Fibroblast of gingiva (primary cell): ENCODE results near the gene EFNA5.

Source experiments
- DNase-seq: peaks from one replicate; pipeline ENCODE4 v3.0.0-alpha.2; 2011; ENCODE audit warnings: low read depth

Gene EFNA5

DNA sequence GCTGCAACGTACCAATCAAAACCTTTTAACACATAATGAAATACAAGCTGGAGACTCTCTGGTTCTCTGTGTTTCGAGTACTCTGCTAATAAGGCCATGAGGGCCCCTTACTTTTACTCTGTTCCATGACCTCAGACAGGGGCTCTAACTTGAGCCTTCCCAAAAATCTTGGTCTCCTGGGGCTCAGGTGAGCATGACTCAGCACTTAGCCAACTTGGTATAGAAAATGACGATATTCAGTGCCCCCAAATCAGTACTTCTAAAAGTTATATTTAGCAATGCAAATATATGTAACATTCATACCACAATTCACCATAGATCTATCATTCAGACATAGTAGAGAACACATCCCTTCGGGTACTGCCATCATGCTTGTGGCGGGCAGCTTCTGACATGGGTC is 278.9 kb downstream of the EFNA5 start:
- DNase-seq = no peak

DNA sequence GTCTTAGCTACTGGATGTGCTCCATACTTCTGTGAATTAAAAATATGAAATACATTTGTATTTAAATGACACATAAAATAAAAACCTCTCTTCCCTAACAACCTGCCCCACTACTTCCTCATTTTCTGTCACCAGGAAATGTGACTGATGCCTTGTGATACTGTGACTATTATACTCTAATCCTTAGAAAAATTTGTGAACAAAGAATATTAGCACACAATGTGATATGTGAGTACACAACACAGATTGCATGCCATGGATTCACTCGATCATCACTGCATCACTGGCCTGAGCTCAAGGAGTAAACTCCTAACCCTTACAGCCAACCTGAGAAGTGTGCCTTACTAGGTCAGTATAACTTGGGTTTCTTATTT is 281.0 kb downstream of the EFNA5 start:
- DNase-seq = no peak

DNA sequence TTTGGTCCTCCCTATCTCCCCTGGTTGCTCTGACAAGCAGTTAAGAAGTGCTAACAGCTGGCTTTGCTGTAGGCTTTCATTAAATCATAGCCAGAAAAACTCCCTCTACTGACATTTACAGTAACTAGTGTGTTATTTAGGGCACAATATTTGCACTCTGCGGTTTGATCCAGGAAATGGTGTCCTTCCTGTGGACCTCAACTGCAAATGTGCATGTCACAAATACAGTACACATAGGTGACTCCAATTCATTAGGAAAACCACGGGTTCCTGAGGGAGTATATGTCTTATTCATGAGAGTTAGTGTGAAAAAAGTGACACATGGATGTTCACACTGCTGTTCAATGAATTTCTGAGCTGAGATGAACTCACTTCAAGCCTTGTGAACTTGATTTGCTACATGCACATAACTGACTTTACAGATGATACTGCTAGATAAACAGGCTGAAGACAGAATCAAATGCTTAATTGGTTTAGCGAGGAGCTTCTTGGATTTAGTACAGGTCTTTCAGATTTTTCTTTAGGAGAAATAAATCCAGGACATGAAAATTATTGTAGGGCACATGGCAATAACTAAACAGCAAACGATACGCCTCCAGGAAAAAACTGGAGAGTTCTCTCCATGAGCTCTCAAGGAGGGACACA is 281.5 kb downstream of the EFNA5 start:
- peak; percentile 67 for DNase-seq

DNA sequence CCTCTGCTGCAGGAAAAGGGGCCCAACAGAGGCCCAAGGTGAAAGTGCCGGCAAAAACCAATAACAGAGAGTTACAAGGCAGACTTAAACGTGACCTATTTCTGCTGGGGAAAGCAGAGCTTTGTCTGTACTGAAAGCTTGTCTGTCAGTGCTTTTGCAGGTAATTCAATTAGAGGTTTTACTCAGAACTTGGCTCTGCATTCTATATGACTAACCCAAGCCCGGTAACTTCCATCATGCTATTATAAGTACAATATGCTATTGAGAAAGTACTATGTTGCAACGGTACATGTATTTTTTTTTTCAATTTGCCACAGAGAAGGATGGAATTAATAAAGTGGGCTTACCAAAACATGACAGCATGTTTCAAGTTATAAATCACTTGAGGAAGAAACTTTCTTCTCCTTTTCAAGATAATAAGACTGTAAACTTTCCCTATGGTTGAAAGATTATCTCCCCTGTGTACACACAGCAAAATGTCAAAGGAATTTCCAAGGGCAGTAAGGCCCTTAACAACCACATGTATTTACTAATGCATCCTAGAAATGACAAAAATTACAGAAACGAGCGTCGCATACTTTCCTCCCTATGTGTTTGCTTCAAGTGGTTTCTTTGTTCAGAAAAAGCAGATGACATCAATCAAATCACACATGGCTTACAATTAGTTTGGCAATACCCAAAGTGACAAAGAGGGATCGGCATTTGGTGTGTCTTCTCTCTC is 282.4 kb downstream of the EFNA5 start:
- DNase-seq = peak; percentile 98

DNA sequence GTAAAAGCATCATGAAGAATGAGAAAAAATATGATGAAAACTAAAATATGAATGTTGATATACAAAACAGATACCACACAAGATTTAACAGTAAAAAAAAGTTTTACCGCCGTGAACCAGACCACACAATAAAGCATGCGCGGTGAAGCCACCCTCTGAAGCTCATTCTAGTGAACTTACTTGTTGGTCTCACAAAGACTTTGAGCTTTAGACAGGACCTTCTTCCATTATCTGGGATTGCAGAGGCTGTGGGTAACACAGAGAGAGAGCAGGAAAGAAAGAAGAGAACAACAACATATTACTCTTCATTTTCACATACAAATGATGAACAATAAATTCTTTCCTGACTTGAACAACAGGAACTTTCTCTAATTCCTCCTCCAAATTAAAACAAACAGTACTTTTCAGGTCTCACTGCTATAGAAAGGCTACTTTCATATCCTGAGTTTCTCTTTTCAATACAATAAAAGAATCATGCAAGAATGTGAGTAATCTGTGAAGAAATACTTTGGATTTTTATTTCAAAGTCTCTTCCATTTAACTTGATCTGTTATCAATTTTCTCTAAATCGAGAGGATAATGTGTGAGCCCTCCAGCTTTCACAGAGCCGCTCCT is 283.1 kb downstream of the EFNA5 start:
- no peak for DNase-seq

DNA sequence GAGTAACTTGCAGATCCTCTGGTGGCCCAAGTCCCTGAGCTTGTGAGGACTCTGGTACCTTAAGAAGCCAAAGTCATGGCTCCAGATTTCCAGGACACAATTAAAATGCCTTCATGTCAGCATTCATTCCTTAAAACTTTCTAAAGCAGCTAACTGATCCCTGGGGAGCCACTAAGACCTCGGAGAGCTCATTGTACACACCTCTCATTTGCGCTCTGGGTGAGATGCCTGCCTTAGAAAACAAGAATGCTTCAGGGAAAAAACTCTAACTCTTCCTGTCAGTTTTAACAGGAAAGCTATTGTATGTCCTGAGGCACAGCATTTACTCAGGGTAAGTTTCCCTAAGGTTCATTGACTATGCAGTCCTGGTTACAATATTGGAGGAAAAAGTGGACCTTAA is 285.0 kb downstream of the EFNA5 start:
- no peak for DNase-seq

DNA sequence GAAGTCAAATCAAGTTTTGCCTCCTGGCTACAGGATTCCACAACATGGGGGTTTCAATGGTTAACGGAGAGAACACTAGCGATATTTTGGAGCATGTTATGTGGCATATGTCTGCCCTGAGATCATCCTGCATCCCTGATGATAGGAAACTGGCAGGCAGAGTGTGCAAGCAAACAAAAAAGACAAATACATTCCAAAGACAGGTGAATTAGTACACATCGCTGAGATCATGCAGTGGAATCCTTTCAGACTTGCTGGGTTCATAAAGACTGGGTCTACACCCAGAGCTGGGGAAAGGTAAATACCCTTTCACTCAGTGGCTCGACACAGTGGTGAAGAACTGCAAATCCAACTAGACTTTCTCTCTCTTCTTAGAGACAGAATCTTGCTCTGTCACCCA is 286.5 kb downstream of the EFNA5 start:
- no peak for DNase-seq

DNA sequence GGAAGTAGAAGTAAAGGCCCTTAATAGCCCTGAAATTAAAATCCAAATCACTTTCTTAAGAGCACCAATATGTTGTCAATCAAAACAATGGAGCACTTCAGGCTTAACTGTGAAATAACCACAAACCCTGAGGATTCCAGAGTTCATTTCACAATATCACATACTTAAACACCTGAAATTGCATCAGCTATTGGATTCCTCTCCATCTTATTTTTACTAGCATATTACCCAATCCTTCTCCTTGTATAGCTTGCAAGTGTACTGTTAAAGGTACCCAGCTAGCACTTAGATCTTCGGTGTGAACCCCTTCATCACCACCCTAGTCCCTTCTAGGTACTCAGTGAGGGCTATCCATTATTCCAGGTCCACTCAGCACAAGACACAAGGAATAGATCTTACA is 287.3 kb downstream of the EFNA5 start:
- no peak for DNase-seq

DNA sequence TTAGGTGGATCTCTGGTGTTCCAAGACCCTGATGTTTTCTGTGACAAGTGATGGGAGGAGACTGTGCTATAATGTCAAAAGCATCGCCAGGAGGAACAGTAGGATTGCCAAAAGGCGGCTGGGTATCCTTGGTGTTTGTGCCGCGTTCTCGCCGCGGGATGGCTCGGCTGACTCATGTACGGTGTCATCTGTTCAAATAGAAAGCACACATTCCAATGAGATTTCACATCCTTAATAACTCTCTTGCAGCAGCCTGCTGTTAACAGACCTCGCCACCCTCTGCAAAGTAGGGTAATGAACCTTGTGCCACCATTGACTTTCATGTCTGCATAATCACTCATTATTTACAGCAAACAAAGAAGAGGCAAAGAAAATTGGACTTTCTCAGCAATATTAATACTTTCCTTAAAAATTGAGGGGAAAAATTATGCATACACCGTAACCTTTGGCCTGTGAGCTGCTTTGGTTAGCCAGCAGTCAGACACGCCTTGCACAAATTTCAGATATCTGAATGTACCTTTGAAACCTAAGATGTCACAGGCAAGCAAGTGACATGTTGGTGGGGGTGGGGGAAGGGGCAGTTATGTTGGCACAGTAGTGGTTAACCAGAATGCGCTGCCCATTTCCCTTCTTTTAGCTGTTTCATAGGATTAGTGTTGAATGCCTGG is 289.4 kb downstream of the EFNA5 start:
- DNase-seq = peak; percentile 82

DNA sequence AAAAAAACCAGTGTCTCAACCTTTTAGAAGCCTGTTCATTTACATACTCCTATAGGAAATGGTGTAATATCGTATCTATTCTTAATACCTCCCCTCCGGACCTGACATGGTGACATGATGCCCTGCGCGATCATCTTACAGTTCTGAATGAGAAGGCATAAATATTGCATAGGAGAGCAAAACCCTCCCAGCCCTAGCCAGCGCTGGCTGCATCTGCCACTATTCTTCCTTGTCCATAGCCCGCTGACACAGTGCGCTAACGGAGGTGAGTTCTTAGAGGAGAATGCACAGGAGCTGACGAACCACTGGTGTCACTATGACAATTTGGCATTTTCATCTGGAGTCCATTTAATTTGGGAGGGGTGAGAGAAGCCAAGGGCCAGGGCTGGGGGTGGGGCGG is 290.1 kb downstream of the EFNA5 start:
- DNase-seq = no peak

DNA sequence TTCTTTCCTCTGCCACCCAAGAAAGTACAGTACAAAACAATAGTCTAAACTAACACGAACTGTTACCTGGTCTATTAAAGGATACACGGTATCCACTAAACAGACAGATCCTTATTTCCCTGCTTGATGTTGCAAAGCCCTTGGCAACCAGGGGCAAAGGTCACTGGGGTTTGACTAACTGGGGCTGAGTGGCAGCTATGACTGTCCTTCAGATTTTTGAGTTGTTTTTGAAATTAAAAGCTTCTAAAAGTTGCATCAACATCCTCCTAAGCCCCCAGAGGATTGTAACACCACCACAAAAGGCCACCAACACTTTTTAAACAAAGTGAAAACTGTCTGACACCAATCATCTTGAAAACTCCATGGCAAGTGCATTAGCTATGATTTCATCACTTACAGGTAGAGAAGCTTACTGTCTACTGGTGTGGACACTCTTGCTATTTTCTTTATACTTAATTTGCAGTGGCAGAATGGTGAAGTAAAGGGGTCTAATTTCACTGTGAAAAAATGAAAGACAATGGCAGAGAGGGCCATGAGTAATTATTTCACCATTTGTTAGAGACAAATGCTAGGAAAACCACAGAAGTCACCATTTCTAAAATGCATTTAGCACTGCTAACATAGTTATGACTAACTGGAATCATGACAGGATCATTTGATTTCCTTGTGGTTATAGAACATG is 292.4 kb downstream of the EFNA5 start:
- no peak for DNase-seq

DNA sequence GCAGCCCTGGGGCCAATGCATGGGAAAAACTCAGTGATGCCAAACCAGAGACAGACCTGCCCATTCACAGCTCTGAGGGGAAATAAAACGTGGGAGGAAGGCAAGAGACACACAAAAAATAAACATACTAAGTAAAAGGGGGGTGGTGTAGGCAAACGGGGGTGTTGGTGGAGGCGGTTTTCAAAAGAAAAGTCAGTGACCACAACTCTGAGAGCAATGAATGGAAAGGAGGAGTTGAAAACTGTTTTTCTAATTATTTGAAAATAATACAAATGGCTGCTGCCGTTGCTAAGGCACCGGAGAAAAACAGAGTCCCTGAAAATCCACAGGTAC is 293.5 kb downstream of the EFNA5 start:
- no peak for DNase-seq

DNA sequence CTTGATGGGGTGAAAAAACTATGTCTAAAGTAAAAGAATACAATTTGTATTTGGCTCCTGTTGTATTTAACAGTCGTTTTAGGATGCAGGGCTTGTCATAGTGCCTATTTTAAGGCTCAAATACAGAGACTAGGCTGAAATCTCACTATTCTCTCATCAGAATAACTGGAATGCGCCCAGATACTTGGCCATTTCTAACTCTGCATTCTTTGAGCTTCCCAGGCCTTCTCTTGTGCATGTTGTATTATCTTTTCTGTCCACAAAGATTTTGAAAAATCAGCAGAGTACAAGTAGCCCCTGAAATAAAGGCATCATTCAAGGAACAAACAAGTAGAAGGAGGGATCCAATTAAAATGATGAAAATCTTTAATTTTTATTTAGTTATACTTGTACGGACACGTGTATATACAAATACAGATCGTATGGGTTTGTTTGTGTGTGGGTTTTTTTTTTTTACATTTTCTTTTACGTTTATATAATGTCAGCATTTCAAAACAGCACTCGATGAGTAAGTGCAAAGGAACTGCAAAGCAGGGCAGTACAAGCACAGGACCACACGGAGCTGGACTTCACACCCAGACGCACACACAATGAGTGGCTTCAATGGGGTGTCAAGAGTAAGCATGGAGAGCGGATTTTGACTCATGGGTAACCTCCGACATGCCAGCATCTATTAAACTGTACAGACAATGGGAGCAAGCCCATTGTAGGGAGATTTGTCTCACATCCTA is 294.0 kb downstream of the EFNA5 start:
- DNase-seq = peak; percentile 27

DNA sequence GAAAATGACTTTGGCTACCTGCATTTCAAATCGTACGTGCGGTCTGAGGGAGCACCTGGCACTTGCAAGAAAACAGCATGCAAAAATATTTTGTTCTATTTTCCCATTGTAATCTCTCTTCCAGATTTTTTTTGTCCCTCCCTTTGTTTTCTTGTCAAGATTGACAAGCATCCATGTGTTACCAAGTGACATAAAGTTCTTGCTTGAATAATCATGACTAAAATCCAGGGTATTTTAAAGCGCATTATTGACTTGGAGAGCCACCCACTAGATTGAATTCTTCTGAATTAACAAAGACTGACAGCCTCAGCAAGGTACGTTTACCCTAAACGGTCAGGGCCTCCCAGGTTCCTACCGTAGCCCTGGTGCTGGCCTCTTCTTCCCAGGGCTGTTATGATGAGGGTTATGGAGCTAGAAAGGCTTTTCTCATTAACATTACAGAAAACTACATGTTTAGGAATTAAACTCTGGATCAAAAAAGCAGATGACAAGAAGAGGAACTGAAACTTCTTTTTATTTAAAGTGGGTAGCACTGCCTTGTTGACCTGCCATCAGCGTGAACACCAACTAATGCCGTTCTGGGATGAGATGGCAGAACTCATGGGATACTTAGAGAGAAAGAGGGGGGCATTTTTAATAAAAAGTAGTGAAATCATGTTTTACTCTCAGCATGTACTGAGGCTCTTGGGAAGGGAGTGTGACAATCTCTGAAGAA is 297.0 kb downstream of the EFNA5 start:
- no peak for DNase-seq

DNA sequence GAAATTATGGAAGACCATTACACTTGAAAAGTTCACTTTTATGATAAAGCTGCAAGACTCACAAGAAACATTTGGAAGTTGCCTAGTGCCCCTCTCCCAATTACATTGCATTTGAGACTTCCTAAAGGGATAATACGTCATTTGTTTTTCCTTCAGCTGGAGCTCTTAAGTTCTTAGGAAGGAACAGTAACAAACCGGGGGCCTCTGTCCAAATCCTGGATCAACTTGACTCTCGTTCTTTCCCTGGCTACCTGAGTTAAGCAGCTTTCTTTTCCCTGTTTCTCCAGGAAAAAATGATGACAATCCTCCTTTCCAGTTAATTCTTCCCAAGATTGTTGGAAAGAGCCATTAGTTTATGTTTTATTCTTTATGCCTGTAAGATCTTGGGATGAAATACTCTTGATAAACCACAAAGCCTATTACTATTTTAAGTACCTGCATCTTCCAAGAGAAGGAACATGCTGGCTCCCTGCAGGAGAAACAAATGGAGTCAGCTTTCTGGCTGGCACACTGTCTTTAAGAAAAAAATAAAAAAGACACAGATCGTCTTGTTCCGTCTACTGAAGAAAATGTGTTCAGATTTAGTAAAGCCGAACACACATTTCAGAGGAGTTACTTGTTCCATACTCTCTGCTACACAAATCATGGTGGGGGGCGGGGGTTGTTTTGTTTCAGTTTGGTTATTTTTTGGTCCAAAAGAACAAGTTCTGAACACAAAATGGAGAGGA is 297.9 kb downstream of the EFNA5 start:
- no peak for DNase-seq

DNA sequence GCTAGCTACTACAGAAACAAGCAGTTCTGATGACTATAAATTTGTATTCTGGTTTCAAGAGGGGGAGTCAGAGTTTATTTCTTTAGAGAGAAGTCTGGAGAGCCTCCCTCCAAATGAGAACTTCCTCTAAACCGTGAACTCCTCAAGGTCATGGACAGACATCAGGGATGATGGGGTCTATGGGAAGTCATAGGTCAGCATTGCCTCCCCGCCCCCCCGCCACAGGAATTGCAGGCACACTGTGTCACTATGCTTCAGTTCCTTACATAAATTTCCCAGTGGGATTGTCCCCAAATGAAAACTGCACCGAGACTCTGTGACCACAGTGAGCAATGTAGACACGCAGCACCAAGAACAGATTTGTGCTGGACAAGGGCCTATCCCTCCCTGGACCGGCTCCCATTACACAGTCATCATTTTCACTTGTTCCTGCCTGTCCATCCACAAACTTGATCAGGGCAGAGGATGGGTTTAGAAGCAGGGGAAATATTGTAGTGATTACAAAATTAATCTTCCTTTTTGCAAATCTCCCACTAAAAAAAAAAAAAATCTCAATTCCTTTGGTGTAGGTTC is 300.3 kb downstream of the EFNA5 start:
- no peak for DNase-seq

DNA sequence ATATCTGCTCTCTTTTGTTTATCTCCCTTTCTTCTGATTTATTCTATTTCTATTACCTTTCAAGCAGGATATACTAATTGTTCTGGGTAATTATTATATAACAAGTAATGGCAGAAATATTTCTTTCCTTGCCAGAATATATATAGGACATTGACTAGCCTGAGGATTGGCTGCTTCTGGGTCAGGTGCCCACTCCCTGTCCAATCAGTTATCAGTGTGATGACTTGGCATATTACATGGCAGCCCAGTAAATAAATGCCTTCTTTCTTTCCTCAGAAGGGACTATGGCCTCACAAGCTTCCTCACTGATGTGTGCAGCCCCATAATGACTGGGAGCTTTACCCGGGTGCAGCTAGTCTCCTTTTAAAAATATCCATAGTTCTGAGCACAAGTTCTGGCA is 301.1 kb downstream of the EFNA5 start:
- DNase-seq = no peak

DNA sequence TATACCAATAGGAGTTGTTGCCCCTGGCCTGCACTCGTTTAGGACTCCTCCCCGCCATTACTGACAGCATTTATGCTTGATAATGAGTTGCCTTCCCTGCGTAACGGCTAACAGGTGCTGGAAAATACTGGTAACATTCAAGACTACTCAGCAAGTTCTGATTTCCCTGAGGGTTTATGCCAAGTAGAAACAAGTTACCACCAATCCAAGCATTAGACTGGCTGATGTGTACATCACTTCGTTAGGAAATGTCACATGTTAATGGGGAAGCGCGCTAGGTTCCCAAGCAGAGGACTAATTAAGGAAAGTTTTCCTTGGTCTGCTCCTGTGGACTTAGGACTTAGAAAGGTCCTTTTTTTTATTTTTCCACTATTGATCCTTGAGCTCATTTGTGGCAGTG is 302.1 kb downstream of the EFNA5 start:
- DNase-seq = no peak

DNA sequence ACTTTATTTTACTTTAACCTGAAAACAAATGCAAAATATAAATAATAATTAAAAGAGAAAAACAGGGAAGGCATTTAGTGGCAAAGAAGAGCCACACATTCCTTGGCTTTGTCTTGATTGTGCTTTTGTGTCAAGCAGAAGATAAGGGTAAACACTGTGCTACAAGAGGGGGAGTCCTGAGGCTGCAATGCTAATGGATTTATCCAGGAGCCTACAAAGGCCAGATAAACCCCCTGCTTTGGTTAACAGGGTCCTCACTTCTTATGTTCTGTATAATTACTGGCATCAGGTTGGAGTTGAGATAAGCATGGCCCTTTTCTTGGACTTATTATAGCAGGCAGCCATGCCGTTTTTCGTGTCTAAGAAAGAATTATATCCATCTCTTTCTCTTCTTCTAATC is 302.8 kb downstream of the EFNA5 start:
- no peak for DNase-seq

DNA sequence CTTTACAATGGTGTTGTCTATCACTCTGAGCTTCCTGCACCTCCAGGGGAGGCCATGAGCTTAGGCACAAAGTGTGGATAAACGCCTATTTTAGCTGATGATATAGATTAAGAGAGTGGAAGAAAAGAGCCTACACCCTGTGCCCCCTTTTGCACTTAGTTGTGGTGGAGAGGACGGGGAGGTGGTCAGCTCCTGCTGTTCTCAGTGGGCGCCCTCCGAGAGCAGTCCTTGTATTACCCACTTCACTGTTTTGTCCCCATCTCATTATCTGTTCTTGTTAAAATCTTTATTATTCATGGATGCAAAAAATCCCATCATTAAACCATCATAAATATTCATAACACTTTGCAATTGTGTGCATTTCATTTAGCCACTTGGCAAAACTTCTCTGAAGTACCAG is 303.3 kb downstream of the EFNA5 start:
- no peak for DNase-seq
